ENCODE data around the gene UFSP2. TPM values are rescaled to one million over a fixed set of nuclear protein-coding genes. Genes with fewer than 3 reads are reported as not detected.

The UFSP2 gene
- total and polyA plus RNA-seq, 9 donors: 33.4 to 69.3 (median 51.3) TPM

- Histone ChIP-seq H3K9me3 (no peaks in the 10 kb centered on the region), H3K27me3 (no peaks in the 10 kb centered on the region), H3K27ac (no peak overlapping the region), H3K36me3 (no peaks in the 10 kb centered on the region), H3K4me3 (no peak overlapping the region), H3K4me1 (ENCODE audit: insufficient read depth) (peaks cover 1% of the 10 kb centered on the region)
- intact Hi-C loops (cut with DNase I): no loop called here
- 38 to 48% (median 45%) methylated on average over 4 of the region's 4 CpGs for WGBS, 3 donors
- no peak for TF ChIP-seq POLR2A (IDR thresholded peaks at IDR 0.05)
- TF ChIP-seq EP300 (IDR thresholded peaks at IDR 0.05): no peak
- no peak for TF ChIP-seq CTCF (IDR thresholded peaks at IDR 0.05)
- DNase-seq: no peak
Measured at GRCh38 chr4:185381288-185382196, 44.2 kb downstream of the UFSP2 start.

- DNase-seq: no peak
- Histone ChIP-seq H3K9me3 (no peaks in the 10 kb centered on the region), H3K27me3 (no peaks in the 10 kb centered on the region), H3K4me1 (ENCODE audit: insufficient read depth) (no peaks in the 10 kb centered on the region), H3K36me3 (no peaks in the 10 kb centered on the region), H3K4me3 (no peak overlapping the region), H3K27ac (no peak overlapping the region)
- intact Hi-C loops (cut with DNase I): no loop called here
- TF ChIP-seq POLR2A (IDR thresholded peaks at IDR 0.05) (no peak), CTCF (IDR thresholded peaks at IDR 0.05) (no peak), EP300 (IDR thresholded peaks at IDR 0.05) (no peak)
- WGBS, 3 donors: 89 to 94% (median 92%) methylated on average over 1 of the region's 1 CpG
Measured at GRCh38 chr4:185380320-185380719, 45.4 kb downstream of the UFSP2 start.

- TF ChIP-seq EP300 (IDR thresholded peaks at IDR 0.05): no peak
- TF ChIP-seq CTCF (IDR thresholded peaks at IDR 0.05): no peak
- no peak for TF ChIP-seq POLR2A (IDR thresholded peaks at IDR 0.05)
- no peak overlapping the region for H3K27ac ChIP-seq
- intact Hi-C loops (cut with DNase I): no loop called here
- no peaks in the 10 kb centered on the region for H3K4me1 ChIP-seq (ENCODE audit: insufficient read depth)
- no peaks in the 10 kb centered on the region for H3K27me3 ChIP-seq
- H3K36me3 ChIP-seq: no peaks in the 10 kb centered on the region
- no peak overlapping the region for H3K4me3 ChIP-seq
- WGBS, 3 donors: 95 to 97% (median 96%) methylated on average over 13 of the region's 13 CpGs
- H3K9me3 ChIP-seq: no peaks in the 10 kb centered on the region
- no peak for DNase-seq
Measured at GRCh38 chr4:185379326-185380295, 46.2 kb downstream of the UFSP2 start.

- no peak for TF ChIP-seq CTCF (IDR thresholded peaks at IDR 0.05)
- TF ChIP-seq EP300 (IDR thresholded peaks at IDR 0.05): no peak
- TF ChIP-seq POLR2A (IDR thresholded peaks at IDR 0.05): no peak
- H3K9me3 ChIP-seq: no peaks in the 10 kb centered on the region
- H3K36me3 ChIP-seq: no peaks in the 10 kb centered on the region
- H3K27me3 ChIP-seq: no peaks in the 10 kb centered on the region
- no peak overlapping the region for H3K4me3 ChIP-seq
- intact Hi-C loops (cut with DNase I): no loop called here
- no peak overlapping the region for H3K27ac ChIP-seq
- no peak for DNase-seq
- no peaks in the 10 kb centered on the region for H3K4me1 ChIP-seq (ENCODE audit: insufficient read depth)
- 87 to 98% (median 89%) methylated on average over 6 of the region's 6 CpGs for WGBS, 3 donors
Measured at GRCh38 chr4:185378264-185378663, 47.5 kb downstream of the UFSP2 start.
